ENCODE results near the gene FUBP1. TPM values are rescaled to one million over a fixed set of nuclear protein-coding genes. Genes with fewer than 3 reads are reported as not detected.
"Not testable (repeated sequence)": the region's sequence is repeated elsewhere in the genome, so short reads cannot be mapped to it uniquely, and the experiment has no call there.

FUBP1 gene
- total RNA-seq: 100 to 1,000 TPM in 1 of 2 donors, 10 to 100 TPM in 1; 73.8 to 118 TPM

GRCh38 chr1:77978969-77979876, at the start of gene FUBP1:
FUBP1 (minus strand) TSS chr1:77979072; CDS start chr1:77979004, 68 bp downstream.
- Histone ChIP-seq H3K27ac (peak within 1 kb of the TSS; percentile 97 to 98), H3K36me3 (no peaks in the 10 kb centered on the region), H3K4me1 (ENCODE audit: control insufficient read depth in 1 of 2, low read depth in 2 of 2) (peaks cover 32 to 49% of the 10 kb centered on the region in 2 donors), H3K9me3 (no peaks in the 10 kb centered on the region), H3K27me3 (replicated peaks; ENCODE audit: insufficient read depth) (no peaks in the 10 kb centered on the region), H3K4me3 (peak within 1 kb of the TSS; percentile 87)
- peak; percentile 99 for ATAC-seq (ENCODE audit: insufficient number of reproducible peaks, low FRiP score, low read depth)
- DNase-seq (ENCODE audit: low spot score): peak; percentile 87
- peak; percentile 86 for TF ChIP-seq CTCF (IDR thresholded peaks at IDR 0.05)

GRCh38 chr1:78021134-78021533, 42.3 kb upstream of the FUBP1 start:
- not testable (repeated sequence) for ATAC-seq (ENCODE audit: insufficient number of reproducible peaks, low FRiP score, low read depth); H3K36me3 ChIP-seq; H3K4me3 ChIP-seq; H3K9me3 ChIP-seq; DNase-seq (ENCODE audit: low spot score); H3K27me3 ChIP-seq (replicated peaks; ENCODE audit: insufficient read depth); H3K27ac ChIP-seq
- H3K4me1 ChIP-seq (ENCODE audit: control insufficient read depth in 1 of 2, low read depth in 2 of 2): peaks cover 3 to 11% of the 10 kb centered on the region in 2 donors

- DNase-seq (ENCODE audit: low spot score): no peak
- H3K27ac ChIP-seq: no peak overlapping the region
- TF ChIP-seq CTCF (IDR thresholded peaks at IDR 0.05): no peak
- no peaks in the 10 kb centered on the region for H3K27me3 ChIP-seq (replicated peaks; ENCODE audit: insufficient read depth)
- no peak for ATAC-seq (ENCODE audit: insufficient number of reproducible peaks, low FRiP score, low read depth)
- H3K4me3 ChIP-seq: no peak overlapping the region
- peaks cover 9% of the 10 kb centered on the region for H3K36me3 ChIP-seq
- H3K4me1 ChIP-seq (ENCODE audit: control insufficient read depth in 1 of 2, low read depth in 2 of 2): peaks cover 11 to 32% of the 10 kb centered on the region in 2 donors
- no peaks in the 10 kb centered on the region for H3K9me3 ChIP-seq
Observed at GRCh38 chr1:78019024-78019423, 40.2 kb upstream of the FUBP1 start.

- no peaks in the 10 kb centered on the region for H3K27me3 ChIP-seq (replicated peaks; ENCODE audit: insufficient read depth)
- peaks cover 15% of the 10 kb centered on the region for H3K36me3 ChIP-seq
- peak overlapping the region; percentile 25 for H3K4me3 ChIP-seq
- no peaks in the 10 kb centered on the region for H3K9me3 ChIP-seq
- ATAC-seq (ENCODE audit: insufficient number of reproducible peaks, low FRiP score, low read depth) (no peak), DNase-seq (ENCODE audit: low spot score) (no peak)
- peaks cover 24 to 49% of the 10 kb centered on the region in 2 donors for H3K4me1 ChIP-seq (ENCODE audit: control insufficient read depth in 1 of 2, low read depth in 2 of 2)
- no peak for TF ChIP-seq CTCF (IDR thresholded peaks at IDR 0.05)
- H3K27ac ChIP-seq: no peak overlapping the region
Observed at GRCh38 chr1:78015148-78015547, 36.3 kb upstream of the FUBP1 start.

GRCh38 chr1:78011050-78011449, 32.2 kb upstream of the FUBP1 start:
- TF ChIP-seq CTCF (IDR thresholded peaks at IDR 0.05): no peak
- peaks cover 27 to 57% of the 10 kb centered on the region in 2 donors for H3K4me1 ChIP-seq (ENCODE audit: control insufficient read depth in 1 of 2, low read depth in 2 of 2)
- H3K9me3 ChIP-seq: no peaks in the 10 kb centered on the region
- ATAC-seq (ENCODE audit: insufficient number of reproducible peaks, low FRiP score, low read depth) (no peak), DNase-seq (ENCODE audit: low spot score) (no peak)
- H3K4me3 ChIP-seq: peak overlapping the region; percentile 79
- H3K36me3 ChIP-seq: peaks cover 9% of the 10 kb centered on the region
- H3K27ac ChIP-seq: peak overlapping the region; percentile 11 to 48
- no peaks in the 10 kb centered on the region for H3K27me3 ChIP-seq (replicated peaks; ENCODE audit: insufficient read depth)
